T-helper 17 cell (primary cell): ENCODE measurements around the gene ID1. TPM values are rescaled to one million over a fixed set of nuclear protein-coding genes. Genes with fewer than 3 reads are reported as not detected.
"Not testable (repeated sequence)": the region's sequence is repeated elsewhere in the genome, so short reads cannot be mapped to it uniquely, and the experiment has no call there.

Experiments
- ATAC-seq: fragments of 150-1000 bp; cut with Tn5 transposase; 2 replicates; pipeline ENCODE4 v1.10.0; 2021; ENCODE audit warnings: mild to moderate bottlenecking, moderate library complexity
- DNase-seq, 3 donors: peaks; one replicate each; pipeline versions ENCODE4 v3.0.0 to v3.0.0-alpha.2; 2020 to 2021
- H3K9me3 ChIP-seq: one replicate; pipeline ENCODE4 v1.7.0; 2013; ENCODE audit warnings: low read length, mild to moderate bottlenecking; ENCODE audit not compliant: control insufficient read depth, poor library complexity, severe bottlenecking
- H3K27ac Mint-ChIP-seq: one replicate; pipeline ENCODE4 v1.8.0; 2022; ENCODE audit warnings: mild to moderate bottlenecking, moderate library complexity, mixed read lengths
- H3K27me3 Mint-ChIP-seq: one replicate; pipeline ENCODE4 v1.8.0; 2022; ENCODE audit warnings: mixed read lengths
- H3K36me3 Mint-ChIP-seq: one replicate; pipeline ENCODE4 v1.8.0; 2022; ENCODE audit warnings: low read depth, mixed read lengths
- H3K4me1 Mint-ChIP-seq: one replicate; pipeline ENCODE4 v1.8.0; 2022; ENCODE audit warnings: mild to moderate bottlenecking, mixed read lengths
- H3K4me3 Mint-ChIP-seq: one replicate; pipeline ENCODE4 v1.8.0; 2022; ENCODE audit warnings: mild to moderate bottlenecking, moderate library complexity, mixed read lengths
- total RNA-seq, 4 donors: library from RNA in 2 of 4; stranded (reverse) in 2 of 4; gene quantifications; one replicate each; pipeline ENCODE4 v1.2.3 and lab custom pipeline; 2022 to 2026

ID1 gene
- total RNA-seq, 2 donors from 2014 or later: 3.5 to 6.8 TPM

- H3K27ac Mint-ChIP-seq: no peak overlapping the region
- DNase-seq (no peak), ATAC-seq (no peak)
- no peak overlapping the region for H3K4me3 Mint-ChIP-seq
- H3K4me1 Mint-ChIP-seq: peaks cover 6% of the 10 kb centered on the region
- H3K9me3 ChIP-seq: no peaks in the 10 kb centered on the region
- H3K27me3 Mint-ChIP-seq: peaks cover 9% of the 10 kb centered on the region
- H3K36me3 Mint-ChIP-seq: peaks cover 2% of the 10 kb centered on the region
Observed at GRCh38 chr20:31617432-31618104, 12.5 kb downstream of the ID1 start.

DNA sequence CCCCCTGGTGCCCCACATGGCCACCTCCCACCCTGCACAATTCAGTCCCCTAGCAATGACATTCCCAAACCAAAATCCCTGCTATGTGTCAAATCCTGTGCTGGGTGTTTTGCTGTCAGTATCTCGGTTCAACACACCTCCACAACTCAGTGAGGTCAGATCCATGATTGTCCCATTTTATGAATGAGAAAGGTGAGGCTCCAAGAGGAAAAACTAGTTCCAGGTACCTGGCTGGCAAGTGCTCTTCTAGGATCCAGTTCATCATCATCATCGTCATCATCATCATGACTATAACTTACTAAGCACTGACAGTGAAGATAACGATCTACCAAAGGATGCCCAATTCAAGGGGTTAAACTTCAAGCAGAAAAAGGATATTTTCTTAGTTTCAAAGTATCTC lies 15.2 kb downstream of the ID1 start:
- peaks cover 9% of the 10 kb centered on the region for H3K27me3 Mint-ChIP-seq
- H3K36me3 Mint-ChIP-seq: peaks cover 2% of the 10 kb centered on the region
- DNase-seq (no peak), ATAC-seq (no peak)
- H3K27ac Mint-ChIP-seq: no peak overlapping the region
- H3K4me1 Mint-ChIP-seq: peaks cover 4% of the 10 kb centered on the region
- H3K9me3 ChIP-seq: no peaks in the 10 kb centered on the region
- H3K4me3 Mint-ChIP-seq: no peak overlapping the region

- not testable (repeated sequence) for H3K4me1 Mint-ChIP-seq, H3K36me3 Mint-ChIP-seq, ATAC-seq, H3K9me3 ChIP-seq, DNase-seq, H3K27me3 Mint-ChIP-seq, H3K4me3 Mint-ChIP-seq, H3K27ac Mint-ChIP-seq
Observed at GRCh38 chr20:31623123-31623505, 18.0 kb downstream of the ID1 start.

DNA sequence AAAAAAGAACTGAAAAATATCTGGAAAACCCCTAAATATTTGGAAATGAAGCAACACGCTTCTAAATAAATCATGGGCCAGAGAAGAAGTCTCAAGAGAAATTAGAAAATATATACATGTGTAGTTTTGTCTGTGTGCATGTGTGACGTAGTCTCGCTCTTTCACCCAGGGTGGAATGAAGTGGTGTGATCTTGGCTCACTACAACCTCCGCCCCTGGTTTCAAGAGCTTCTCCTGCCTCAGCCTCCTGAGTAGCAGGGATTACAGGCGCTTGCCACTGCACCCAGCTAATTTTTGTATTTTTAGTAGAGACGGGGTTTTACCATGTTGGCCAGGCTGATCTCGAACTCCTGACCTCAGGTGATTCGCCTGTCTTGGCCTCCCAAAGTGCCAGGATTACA lies 21.4 kb downstream of the ID1 start:
- H3K27me3 Mint-ChIP-seq, H3K4me1 Mint-ChIP-seq, H3K9me3 ChIP-seq, ATAC-seq, H3K4me3 Mint-ChIP-seq, DNase-seq, H3K36me3 Mint-ChIP-seq, H3K27ac Mint-ChIP-seq: not testable (repeated sequence)

GRCh38 chr20:31628057-31628456 lies 23.0 kb downstream of the ID1 start:
- H3K4me3 Mint-ChIP-seq, H3K9me3 ChIP-seq, H3K27ac Mint-ChIP-seq, ATAC-seq, DNase-seq, H3K4me1 Mint-ChIP-seq, H3K36me3 Mint-ChIP-seq, H3K27me3 Mint-ChIP-seq: not testable (repeated sequence)

GRCh38 chr20:31630187-31630790 lies 25.2 kb downstream of the ID1 start:
- DNase-seq (no peak), ATAC-seq (no peak)
- Mint-ChIP-seq H3K4me1 (peaks cover 3% of the 10 kb centered on the region), H3K36me3 (no peaks in the 10 kb centered on the region), H3K4me3 (no peak overlapping the region), H3K27ac (no peak overlapping the region), H3K27me3 (no peaks in the 10 kb centered on the region)
- no peaks in the 10 kb centered on the region for H3K9me3 ChIP-seq

DNA sequence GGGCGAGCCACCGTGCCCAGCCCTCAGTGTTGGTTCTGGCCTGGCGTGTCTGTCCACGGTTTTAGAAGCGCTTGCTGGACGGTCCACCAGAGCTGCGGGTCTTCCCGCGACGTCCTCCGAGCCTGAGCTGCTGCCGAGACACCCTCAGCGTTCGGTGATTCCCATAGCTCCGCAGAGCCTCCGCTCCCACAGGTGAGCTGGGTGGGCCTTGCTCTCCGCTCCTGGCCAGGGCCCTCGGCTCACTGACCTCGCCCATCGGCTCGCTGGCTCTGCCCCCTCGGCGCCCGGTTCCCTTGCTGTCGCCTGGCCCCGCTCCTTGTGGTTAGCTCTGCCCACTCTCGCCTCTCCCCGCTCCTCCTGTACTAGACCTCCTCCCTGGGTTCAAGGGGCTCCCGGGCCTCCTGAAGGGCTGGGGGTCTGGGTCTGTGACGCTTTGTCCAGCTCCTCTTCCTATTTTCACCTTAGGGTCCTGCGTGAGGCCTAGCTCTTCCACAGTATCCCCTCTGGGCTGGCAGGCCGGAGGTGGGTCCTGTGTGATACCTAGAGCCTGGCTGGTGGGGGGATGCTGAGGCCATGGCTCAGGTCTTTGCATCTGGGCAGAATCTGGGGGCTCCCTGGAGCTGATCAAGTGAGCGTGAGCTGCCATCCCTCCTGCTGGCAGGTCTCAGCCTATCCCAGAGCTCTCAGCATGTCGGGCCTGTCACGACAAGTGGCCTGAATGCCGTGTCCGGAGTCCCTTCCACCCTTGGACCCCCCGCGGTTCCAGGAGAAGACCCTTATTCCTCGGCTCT lies 27.7 kb downstream of the ID1 start:
- Mint-ChIP-seq H3K27me3 (no peaks in the 10 kb centered on the region), H3K27ac (no peak overlapping the region), H3K4me1 (peaks cover 4% of the 10 kb centered on the region), H3K4me3 (no peak overlapping the region), H3K36me3 (no peaks in the 10 kb centered on the region)
- DNase-seq: no peak
- no peaks in the 10 kb centered on the region for H3K9me3 ChIP-seq
- ATAC-seq: no peak

DNA sequence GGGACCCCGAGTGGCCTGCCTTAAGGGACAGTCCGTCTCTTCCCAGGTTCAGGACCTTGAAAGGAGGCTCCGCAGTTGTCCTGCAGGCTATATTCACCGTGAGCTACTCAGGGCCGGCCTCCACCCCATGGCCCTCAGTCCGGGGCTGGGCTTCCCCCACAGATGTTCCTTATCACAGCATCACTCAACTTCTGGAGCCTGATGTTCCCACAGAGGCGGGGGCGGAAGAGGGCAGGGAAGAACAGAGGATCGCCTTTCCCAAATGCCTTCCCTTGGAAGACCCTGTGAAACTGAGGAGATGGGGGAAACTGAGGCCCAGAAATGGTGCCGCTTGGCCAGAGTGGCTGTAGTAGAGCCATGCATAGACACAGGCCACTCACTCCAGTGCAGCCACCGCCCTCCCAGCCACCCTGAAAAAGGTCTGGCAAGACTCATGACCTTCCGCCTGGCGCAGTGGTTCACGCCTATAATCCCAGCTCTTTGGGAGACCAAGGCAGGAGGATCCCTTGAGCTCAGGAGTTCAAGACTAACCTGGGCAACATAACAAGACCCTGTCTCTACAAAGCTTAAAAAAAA lies 28.3 kb downstream of the ID1 start:
- Mint-ChIP-seq H3K4me1 (peaks cover 4% of the 10 kb centered on the region), H3K27me3 (no peaks in the 10 kb centered on the region), H3K4me3 (no peak overlapping the region), H3K27ac (no peak overlapping the region), H3K36me3 (no peaks in the 10 kb centered on the region)
- ATAC-seq (no peak), DNase-seq (no peak)
- no peaks in the 10 kb centered on the region for H3K9me3 ChIP-seq

- H3K9me3 ChIP-seq: no peaks in the 10 kb centered on the region
- H3K4me3 Mint-ChIP-seq: no peak within 1 kb of the TSS
- H3K4me1 Mint-ChIP-seq: peaks cover 7% of the 10 kb centered on the region
- no peak within 1 kb of the TSS for H3K27ac Mint-ChIP-seq
- ATAC-seq: no peak
- peaks cover 11% of the 10 kb centered on the region for H3K27me3 Mint-ChIP-seq
- H3K36me3 Mint-ChIP-seq: no peaks in the 10 kb centered on the region
- DNase-seq: no peak
Observed at GRCh38 chr20:31637660-31638059, 32.6 kb downstream of the ID1 start, which contains the start of gene COX4I2. Gene COX4I2 (plus strand): TSS chr20:31637912. CDS start chr20:31639018, 1,106 bp downstream.

DNA sequence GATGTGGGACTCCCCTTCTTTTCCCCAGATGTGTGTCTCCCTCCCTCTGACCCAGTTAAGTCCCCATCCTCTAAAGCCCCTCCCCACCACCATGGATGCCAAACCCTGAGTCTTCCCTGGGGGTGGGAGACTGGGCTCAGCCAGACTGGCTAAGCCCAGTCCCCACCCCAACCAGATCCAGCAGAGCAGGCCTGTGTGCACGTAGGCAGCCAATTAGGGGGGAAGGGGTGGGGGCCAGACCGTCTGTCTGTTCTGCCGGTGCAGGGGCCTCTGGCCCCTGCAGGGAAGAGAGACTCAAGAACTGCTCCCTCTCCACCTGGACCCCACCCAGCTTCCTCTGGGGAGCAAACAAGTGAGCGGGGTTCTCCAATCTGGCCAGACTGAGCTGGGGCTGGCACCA lies 33.2 kb downstream of the ID1 start:
- peaks cover 11% of the 10 kb centered on the region for H3K4me1 Mint-ChIP-seq
- no peak overlapping the region for H3K27ac Mint-ChIP-seq
- DNase-seq (no peak), ATAC-seq (no peak)
- peaks cover 17% of the 10 kb centered on the region for H3K27me3 Mint-ChIP-seq
- H3K36me3 Mint-ChIP-seq: peaks cover 2% of the 10 kb centered on the region
- H3K9me3 ChIP-seq: no peaks in the 10 kb centered on the region
- no peak overlapping the region for H3K4me3 Mint-ChIP-seq

DNA sequence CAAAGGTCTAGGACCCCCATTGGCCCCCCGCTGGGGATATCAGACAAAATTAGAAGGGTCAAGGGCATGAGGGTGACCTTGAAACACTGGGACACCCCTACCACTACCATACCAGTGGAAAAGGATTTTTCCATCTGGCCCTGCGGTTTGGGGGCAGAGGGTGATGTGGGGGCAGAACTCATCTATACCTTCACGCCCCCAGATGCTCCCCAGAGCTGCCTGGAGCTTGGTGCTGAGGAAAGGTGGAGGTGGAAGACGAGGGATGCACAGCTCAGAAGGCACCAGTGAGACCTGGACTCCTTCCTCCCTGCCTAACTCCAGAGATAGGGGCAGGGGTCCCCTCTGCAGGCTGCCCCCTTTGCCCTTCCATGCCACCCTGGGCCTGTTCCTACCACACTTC lies 33.7 kb downstream of the ID1 start:
- H3K9me3 ChIP-seq: no peaks in the 10 kb centered on the region
- DNase-seq (no peak), ATAC-seq (no peak)
- H3K36me3 Mint-ChIP-seq: peaks cover 2% of the 10 kb centered on the region
- H3K27ac Mint-ChIP-seq: no peak overlapping the region
- no peak overlapping the region for H3K4me3 Mint-ChIP-seq
- peaks cover 13% of the 10 kb centered on the region for H3K4me1 Mint-ChIP-seq
- peaks cover 17% of the 10 kb centered on the region for H3K27me3 Mint-ChIP-seq

DNA sequence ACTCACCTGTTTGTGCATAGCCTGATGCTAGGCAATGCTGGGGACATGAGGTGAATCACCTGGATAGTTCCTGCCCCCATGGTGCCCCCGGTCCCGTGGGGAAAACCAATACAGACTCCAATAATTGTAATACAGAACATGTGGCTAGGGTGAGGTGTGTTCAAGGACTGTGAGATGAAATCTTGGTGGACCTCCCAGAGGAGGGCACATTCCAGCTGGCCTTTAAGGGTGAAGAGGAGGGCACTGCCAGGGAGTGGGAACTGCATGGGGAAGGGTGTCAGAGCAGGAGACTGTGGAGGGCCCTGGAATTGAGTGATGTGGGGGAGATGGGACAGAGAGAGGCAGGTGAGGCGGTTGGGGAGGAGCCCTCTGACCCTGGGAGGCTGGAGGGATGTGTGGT lies 35.2 kb downstream of the ID1 start:
- Mint-ChIP-seq H3K27me3 (peaks cover 17% of the 10 kb centered on the region), H3K27ac (no peak overlapping the region), H3K4me3 (no peak overlapping the region), H3K36me3 (peaks cover 2% of the 10 kb centered on the region), H3K4me1 (peaks cover 12% of the 10 kb centered on the region)
- ATAC-seq (no peak), DNase-seq (no peak)
- H3K9me3 ChIP-seq: no peaks in the 10 kb centered on the region

DNA sequence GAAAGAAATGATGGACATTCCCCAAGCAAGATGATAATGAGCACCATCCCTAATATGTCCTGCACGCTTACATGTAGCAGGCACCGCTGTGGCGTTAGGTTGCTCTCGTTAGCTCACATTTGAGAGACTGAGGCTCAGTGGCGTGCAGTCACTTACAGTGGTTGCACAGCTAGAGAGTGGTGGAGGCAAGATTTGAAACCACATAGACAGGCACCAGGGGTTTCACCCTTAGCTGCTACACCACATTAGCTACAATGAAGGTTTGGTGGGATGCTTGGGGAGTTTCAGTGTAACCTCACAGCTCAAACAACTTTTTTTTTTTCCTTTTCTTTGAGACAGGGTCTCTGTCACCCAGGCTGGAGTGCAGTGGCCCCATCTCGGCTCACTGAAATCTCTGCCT lies 36.3 kb downstream of the ID1 start:
- no peak overlapping the region for H3K27ac Mint-ChIP-seq
- H3K36me3 Mint-ChIP-seq: peaks cover 2% of the 10 kb centered on the region
- ATAC-seq (no peak), DNase-seq (no peak)
- H3K27me3 Mint-ChIP-seq: peaks cover 17% of the 10 kb centered on the region
- peaks cover 11% of the 10 kb centered on the region for H3K4me1 Mint-ChIP-seq
- H3K4me3 Mint-ChIP-seq: no peak overlapping the region
- H3K9me3 ChIP-seq: no peaks in the 10 kb centered on the region
